NCI-H2107 treated with DMSO at 0.1 percent for 48 hours (cell line): ENCODE data around the gene ZNF793.

Experiments
- DNase-seq: peaks from one replicate; lab custom pipeline; 2025; ENCODE audit not compliant: unreplicated experiment; lab: John Stamatoyannopoulos, UW

ZNF793 gene

DNA sequence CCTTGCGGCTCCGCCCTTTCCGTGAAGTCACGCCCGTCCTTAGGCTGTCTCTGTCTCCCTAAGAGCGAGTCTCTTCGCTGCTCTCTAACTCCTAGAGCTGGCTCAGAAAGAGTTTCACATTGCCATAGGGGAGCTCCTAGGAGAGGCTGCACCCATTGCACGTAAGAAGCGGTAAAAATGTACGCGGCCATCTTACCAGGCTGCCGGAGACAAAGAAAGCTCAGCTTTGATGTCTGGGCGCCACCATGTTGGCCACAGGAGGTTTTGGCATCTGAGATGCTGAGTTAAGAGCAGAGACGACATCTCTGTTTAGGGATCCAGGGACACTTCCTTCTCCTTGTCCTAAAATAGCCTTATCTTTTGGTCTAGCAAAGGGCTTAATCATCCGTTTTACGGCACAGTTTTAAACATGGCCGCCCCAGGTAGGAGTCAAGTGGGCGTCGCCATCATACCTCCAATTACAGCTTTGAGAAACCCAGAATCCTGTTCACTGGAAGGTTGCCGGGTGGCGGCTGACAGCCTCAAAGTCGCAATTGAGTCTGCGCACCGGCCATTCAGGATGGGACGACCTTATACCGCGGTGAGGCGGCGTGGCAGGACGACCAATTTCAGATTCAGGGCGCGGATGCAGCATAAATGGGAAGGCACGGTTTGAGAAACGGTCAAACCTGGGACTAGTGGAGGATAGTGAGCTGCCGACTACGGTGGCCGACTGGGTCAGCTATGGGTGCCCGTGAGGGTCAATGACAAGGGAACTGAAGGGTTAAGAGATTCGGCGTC, at the start of gene ZNF793:
ZNF793 (plus strand) TSS at position 553 of the 780 bp plus-strand sequence. CDS start 16,501 bp downstream, outside the sequence.
- DNase-seq = peak; percentile 87

DNA sequence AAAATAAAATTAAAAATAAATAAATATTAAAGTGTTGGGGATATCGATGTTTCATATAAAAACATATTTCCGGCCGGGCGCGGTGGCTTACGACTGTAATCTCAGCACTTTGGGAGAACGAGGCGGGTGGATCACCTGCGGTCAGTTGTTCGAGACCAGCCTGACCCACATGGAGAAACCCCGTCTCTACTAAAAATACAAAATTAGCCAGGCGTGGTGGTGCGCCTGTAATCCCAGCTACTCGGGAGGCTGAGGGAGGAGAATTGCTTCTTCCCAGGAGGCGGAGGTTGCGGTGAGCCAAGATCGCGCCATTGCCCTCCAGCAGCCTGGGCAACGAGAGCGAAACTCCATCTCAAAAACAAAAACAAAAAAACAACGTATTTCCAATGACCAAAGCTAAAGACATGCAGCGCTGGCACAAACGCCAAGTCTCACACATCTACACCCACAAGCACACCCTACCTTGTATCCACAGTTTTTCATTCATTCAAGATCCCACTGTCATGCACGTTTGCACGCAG, 40.4 kb upstream of the ZNF793 start:
- no peak for DNase-seq

DNA sequence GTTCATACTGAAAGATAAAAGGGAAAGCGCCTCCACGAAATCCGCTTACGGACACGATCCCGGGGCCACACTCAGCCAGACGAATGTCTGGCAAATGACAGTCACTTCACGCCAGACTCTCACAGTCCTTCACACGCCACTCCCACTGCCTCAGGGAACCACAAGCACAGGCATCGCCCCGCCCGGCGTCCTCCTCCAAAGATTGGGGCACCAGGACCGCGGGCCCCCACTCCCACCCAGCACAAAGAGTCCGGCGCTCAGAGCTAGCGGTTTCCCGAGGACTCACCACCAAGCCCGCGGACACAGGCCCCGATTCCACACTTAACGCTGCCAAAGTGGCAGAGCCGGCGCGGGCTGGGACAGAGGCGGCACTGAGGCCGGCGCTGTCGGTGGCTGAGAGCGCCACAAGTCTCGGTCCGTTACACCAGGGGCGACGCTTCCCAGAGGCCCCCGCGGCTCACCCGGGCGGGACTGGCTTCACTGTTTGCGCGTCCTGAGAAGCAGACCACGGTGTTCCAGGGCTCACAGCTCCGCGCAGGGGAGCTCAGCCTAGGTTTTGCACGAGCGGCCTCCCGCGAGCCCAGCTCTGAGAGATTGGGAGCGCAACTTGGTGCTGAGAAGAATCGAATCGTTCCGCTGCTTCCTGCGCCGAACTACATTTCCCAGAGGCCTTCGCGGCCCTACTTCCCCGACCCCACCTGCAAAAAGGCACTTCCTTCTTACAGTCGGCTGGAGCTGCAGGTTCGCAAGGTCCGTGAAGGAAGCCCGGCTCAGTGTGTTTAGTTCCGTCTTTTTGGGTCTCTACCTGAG, 39.7 kb upstream of the ZNF793 start, which contains the start of gene ZNF569:
ZNF569 (minus strand) TSS at position 647 of the 810 bp plus-strand sequence. CDS start 22,523 bp downstream, outside the sequence.
- DNase-seq = peak; percentile 84

DNA sequence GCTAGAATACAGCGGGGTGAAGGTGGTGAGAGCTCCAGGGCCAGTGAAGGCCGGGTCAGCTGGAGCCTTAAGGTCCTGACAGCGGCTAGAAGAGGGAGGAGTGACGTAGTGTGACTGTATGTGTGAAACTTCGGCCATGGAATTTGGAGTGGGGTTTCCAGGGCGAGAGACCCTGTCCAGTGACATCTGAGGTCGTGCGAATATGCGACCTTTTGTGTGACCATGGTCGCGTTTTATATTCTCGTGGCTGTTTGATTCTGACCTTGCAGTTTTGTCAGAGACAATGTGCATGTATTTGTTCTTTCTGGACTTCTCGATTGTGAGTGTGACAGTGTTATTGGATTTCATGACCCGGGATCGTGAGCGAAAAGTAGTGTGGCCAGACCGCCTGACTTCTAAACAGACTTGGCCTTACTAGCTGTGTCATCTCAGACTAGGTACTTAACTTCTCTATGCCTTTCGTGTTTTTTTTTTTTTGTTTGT, 39.1 kb upstream of the ZNF793 start:
- no peak for DNase-seq

DNA sequence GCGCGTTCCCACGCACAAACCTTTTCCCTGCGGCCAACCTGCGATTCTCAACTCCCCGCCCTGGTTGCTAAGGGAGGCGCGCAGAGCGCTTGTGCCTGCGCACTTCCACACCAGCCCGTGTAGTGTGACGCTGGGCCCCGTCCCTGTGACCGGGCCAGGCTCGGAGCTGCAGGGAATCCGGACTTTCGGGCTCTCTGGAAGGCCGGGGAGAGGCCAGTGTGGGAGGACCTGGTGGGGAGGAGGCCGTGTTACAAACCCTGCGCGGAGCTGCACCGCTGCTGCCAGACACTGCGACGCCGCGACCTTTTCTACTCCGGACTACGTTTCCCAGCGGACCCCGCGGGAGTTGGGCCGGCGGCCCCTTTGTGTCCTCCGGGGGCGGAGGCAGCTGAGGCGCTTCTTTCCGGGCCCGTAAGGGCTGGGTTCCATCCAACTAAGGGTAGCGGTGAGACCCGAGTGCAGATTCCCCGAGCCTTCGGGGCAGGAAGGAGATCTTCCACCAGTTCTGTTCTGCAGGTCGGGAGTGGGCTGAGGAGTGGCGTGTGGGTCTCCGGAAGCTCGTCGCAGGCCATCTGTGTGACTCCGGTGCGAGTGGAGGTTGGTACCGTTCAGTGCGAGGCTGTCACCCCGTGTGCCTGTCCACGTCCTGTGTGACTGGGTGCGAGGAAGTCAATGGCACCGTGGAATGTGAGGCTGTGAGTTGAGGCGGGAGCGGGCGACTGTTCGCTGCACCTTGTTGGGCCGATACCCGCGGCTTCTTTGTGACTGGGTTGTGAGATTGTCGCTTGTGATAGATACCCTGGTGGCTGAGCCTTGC, 37.6 kb upstream of the ZNF793 start, which contains the start of gene ZNF570:
ZNF570 (plus strand) TSS at position 396 of the 817 bp plus-strand sequence. CDS start 999 bp downstream, outside the sequence.
- peak; percentile 62 for DNase-seq

DNA sequence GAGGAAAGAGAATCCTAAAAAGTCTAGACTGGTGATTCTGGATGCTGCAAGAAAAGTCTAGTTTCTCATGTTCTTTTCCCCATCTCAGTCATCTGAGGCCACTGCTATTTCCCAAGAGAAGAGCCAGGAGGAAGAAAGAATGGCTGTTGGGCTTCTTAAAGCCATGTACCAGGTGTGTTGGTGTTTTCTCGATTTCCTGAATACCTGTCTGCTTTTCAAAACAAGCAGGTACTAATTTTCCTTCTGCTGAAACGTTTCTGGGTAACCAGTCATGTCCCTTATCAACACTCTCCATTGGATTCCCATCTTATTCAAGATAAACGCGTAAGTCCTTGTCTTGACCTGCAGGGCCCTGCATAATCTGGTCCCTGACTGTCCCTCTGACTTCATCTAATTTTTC, 36.5 kb upstream of the ZNF793 start:
- no peak for DNase-seq

DNA sequence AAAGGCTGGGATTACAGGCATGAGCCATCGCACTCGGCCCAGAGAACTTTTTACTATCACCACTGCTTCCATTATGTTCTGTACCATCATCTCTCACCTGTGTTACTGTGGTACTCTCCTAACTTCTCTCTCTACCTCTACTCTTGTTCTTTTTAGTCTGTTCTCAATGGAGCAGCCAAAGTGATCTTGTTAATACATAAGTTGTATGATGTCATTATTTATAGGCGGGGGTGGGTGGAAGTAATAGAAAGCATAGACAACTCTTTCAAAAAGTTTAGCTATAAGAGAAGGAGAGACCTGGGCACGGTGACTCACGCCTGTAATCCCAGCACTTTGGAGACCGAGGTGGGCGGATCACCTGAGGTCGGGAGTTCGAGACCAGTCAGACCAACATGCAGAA, 34.6 kb upstream of the ZNF793 start:
- no peak for DNase-seq

DNA sequence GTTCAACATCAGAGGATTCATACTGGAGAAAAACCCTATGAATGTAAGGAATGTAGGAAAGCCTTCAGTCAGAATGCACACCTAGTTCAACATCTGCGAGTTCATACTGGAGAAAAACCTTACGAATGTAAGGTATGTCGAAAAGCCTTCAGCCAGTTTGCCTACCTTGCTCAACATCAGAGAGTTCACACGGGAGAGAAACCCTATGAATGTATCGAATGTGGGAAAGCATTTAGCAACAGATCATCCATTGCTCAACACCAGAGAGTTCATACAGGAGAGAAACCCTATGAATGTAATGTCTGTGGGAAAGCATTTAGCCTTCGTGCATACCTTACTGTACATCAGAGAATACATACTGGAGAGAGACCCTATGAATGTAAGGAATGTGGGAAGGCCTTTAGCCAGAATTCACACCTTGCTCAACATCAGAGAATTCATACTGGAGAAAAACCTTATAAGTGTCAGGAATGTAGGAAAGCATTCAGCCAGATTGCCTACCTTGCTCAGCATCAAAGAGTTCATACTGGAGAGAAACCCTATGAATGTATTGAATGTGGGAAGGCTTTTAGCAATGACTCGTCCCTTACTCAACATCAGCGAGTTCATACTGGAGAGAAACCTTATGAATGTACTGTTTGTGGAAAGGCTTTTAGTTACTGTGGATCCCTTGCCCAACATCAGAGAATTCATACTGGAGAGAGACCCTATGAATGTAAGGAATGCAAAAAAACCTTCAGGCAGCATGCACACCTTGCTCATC, 22.2 kb upstream of the ZNF793 start:
- DNase-seq = no peak

DNA sequence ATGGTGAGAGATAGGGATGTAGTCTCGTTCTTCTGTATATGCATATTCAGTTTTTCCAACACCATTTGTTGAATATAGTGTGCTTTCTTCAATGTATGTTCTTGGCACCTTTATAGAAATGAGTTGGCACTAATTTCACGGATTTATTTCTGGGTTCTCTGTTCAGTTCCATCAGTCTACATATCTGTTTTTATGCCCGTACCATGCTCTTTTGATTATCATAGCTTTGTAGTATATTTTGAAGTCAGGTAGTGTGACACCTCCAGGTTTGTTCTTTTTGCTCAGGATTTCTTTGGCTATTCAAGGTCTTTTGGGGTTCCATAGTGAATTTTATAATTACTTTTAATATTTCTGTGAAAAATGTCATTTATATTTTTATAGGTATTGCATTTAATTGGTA, 14.5 kb upstream of the ZNF793 start:
- no peak for DNase-seq

DNA sequence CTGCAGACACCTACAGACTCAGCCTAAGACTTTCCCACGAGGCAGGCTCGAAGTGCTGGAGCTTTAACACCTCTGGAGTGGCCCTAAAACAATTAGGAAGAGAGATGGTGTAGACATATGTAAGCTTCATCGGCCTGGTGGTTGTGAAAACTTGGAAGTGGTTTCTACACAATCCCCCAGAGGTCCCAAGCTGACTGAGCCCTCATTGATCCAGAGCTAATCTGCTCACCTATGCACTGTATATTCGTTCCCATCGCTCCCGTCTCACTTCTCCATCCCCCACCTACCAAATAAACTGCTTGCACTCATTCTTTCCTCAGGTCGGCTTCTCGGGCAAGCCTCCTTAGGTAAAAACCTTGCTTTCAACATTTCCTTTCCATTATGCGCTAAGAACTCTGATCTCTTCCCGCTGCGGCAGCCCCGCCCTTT, 767 bp upstream of the ZNF793 start:
- peak; percentile 42 for DNase-seq

DNA sequence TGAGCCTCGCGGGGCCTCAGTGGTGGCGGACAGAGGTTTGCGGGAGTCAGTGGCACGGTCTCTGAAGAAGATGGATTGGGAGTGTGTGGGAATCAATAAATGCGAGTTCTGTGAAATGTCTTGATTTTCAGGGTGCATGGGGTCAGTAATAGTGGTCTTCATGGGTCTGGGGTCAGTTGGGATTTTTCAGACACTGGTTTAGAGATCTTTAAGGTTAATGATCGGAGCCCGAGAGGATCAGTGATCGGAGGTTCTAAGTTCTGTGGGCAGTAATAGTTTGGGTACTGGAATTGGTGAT, 377 bp downstream of the ZNF793 start:
- DNase-seq = no peak

DNA sequence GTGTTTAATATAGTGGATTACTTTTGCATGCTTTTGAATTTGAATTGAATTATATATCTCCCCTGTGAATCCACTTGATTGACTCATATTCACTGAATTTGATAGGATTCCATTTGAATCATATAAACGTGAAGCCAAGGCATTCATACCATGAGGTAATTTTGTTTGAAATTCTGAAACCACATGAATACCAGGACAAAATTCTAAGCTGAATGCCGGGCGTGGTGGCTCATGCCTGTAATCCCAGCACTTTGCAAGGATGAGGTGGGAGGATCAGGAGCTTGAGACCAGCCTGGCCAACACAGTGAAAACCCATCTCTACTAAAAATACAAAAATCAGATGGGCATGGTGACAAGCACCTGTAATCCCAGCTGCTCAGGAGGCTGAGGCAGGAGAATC, 4.4 kb downstream of the ZNF793 start:
- DNase-seq = no peak

DNA sequence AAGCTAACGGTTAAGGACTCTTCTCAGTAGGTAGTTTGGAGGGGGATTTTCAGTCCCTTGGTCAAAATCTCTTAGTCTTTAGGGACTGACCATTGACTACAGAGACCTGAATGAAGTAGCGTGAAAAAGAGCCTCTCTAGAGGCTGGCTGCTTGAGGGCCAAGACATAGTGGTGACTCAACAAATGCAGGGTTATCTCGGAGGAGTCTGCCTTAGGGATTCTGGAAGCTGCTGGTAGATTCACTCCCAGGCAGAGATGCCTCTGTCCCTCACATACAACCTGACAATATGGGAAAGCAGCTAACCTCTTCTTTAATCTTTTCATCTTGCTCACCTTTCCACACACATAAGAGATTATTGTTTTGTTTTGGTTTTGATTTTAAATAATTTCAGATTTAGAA, 5.1 kb downstream of the ZNF793 start:
- no peak for DNase-seq

DNA sequence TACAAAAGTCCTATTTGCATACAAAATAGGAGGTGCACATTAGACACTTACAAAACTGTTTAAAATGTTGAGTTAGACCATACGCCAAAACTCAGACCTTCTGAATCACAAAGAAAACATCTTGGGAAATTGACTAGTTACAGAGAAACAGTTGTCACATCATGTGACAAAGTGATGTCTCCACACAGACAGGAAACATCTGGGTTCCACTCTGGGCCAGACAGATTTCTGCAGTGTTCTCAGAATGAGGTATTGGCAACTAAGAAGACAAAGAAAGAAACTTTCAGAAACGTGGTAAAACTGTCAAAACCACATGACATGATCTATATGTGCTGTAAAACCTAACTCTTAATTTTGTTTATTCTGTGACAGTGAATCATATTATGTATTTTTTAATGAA, 6.7 kb downstream of the ZNF793 start:
- DNase-seq = no peak

DNA sequence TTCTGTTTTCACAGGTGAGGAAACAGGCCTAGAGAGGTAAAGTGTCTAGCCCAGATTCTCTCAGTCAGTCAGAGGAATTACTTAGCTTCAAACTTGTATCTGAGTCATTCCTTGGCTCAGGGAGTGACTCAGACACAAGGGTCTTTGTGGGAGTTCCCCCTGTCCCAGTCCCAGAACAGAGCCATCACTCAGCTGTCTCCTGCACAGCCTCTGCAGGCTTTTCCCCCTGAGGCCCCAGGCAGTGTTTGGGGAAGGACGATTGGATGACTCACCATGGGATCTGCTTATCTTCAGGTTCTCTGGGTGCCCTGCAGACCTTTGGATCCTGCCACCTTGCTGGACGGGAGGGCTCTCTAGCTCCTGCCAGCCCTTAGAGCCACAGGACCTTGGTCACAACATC, 13.2 kb downstream of the ZNF793 start:
- DNase-seq = no peak

DNA sequence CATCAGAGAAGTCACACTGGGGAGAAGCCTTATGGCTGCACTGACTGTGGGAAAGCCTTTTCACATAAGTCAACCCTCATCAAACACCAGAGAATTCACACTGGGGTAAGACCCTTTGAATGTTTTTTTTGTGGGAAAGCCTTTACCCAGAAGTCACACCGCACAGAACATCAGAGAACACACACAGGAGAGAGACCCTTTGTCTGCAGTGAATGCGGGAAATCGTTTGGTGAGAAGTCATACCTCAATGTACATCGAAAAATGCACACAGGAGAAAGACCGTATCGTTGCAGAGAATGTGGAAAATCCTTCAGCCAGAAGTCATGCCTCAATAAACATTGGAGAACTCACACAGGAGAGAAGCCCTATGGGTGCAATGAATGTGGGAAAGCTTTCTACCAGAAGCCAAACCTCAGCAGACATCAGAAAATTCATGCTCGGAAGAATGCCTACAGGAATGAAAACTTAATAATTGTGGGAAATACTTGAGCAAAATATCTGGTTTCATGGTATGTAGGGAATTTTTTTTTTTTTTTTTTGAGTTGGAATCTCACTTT, 30.7 kb downstream of the ZNF793 start:
- no peak for DNase-seq

DNA sequence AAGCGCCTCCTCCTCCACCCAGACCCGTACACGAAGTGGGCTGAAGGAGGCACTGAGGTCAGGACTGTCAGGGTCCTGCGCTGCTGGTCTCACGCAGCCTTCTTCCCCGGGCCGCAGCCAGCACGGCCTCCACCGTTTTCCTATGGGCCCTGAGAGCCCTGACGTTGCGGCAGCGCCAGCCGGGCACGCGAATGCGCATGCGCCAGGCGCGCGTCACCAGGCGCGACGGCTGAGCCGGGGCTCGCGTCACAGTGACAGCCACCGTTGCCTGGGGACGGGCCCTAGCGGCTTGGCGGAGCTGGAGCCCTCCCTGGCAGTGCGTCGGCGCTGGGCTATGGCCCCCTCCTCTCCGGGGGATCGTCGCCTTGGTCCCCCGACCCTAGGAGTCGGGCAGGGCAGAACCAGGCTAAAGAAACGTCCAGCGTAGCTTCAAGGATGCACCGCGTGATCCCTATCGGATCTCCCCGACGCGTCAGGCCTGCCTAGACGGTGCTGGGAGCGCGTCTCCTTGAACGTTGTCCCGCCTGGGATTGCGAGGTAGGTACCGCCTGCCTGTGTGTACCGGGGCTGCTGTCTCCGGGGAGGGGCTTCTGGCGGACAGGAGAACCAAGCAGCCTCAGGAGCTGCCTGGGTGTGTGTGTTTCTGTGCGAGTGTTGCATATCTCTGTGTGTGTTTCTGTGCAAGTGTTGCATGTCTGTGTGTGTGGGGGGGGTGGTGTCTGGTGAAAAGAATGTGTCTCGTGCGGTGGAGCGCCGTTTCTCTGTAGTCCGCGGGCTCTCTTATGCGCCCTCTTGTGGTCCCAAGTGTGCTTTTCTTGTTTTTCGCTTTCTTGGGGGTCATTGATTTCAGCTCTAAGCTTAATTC, 44.6 kb downstream of the ZNF793 start:
- no peak for DNase-seq

DNA sequence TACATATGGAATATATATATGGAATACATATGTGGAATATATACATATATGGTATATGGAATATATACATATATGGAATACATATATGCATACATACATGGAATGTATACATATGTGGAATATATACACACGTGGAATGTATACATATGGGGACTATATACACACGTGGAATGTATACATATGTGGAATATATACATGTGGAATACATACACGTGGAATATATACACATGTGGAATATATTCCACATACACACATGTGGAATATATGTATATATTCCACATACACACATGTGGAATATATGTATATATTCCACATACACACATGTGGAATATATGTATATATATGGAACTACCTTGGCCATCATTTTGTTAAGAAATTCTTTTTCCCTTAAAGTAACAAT, 56.8 kb downstream of the ZNF793 start:
- DNase-seq = no peak
